WTC11 (cell line): ENCODE results near the gene TMEM132E. TPM values are rescaled to one million over a fixed set of nuclear protein-coding genes. Genes with fewer than 3 reads are reported as not detected.
A peak's percentile ranks its signal among the peaks of the same experiment; 100 is the strongest.
"Not testable (repeated sequence)": the region's sequence is repeated elsewhere in the genome, so short reads cannot be mapped to it uniquely, and the experiment has no call there.

Experiments
- ATAC-seq: fragments of 200-7000 bp; cut with Tn5 transposase; 2 replicates; pipeline ENCODE4 v1.10.0; 2021; ENCODE audit warnings: mild to moderate bottlenecking, moderate library complexity
- CTCF ChIA-PET: fragments of 300-600 bp; sonication (Branson Sonifier 250); formaldehyde crosslinking; loops from one replicate; lab custom pipeline; 2021; ENCODE audit warnings: antibody characterized with exemption; lab: Charles Lee
- POLR2A ChIA-PET: fragments of 350-600 bp; sonication (Branson Sonifier 250); formaldehyde crosslinking; loops from one replicate; lab custom pipeline; 2021; ENCODE audit warnings: antibody characterized with exemption; lab: Charles Lee
- DNase-seq: peaks from one replicate; pipeline ENCODE4 v3.0.0; 2021; ENCODE audit warnings: low spot score
- H3K27ac Mint-ChIP-seq: 2 replicates; pipeline ENCODE4 v1.8.0; 2021; ENCODE audit warnings: mixed read lengths
- H3K27me3 Mint-ChIP-seq: 2 replicates; pipeline ENCODE4 v1.8.0; 2021; ENCODE audit warnings: low read depth, mild to moderate bottlenecking, moderate library complexity, mixed read lengths
- H3K36me3 Mint-ChIP-seq: 2 replicates; pipeline ENCODE4 v1.8.0; 2021; ENCODE audit warnings: mixed read lengths
- H3K4me1 Mint-ChIP-seq: 2 replicates; pipeline ENCODE4 v1.8.0; 2022; ENCODE audit warnings: mixed read lengths
- H3K4me3 Mint-ChIP-seq: 2 replicates; pipeline ENCODE4 v1.8.0; 2021; ENCODE audit warnings: mild to moderate bottlenecking, moderate library complexity, mixed read lengths
- H3K9me3 Mint-ChIP-seq: 2 replicates; pipeline ENCODE4 v1.8.0; 2021; ENCODE audit warnings: mixed read lengths
- CREB1 ChIP-seq: sonication (generic); formaldehyde crosslinking; IDR thresholded peaks from 2 replicates; pipeline ENCODE4 v1.8.0; 2023; ENCODE audit warnings: mild to moderate bottlenecking, missing genetic modification reagents
- ETV6 ChIP-seq: sonication (generic); formaldehyde crosslinking; IDR thresholded peaks from 2 replicates; pipeline ENCODE4 v1.8.1; 2022; ENCODE audit warnings: mild to moderate bottlenecking, missing genetic modification reagents
- HMGA2 ChIP-seq: fragments of 250-450 bp; sonication (Bioruptor Pico); IDR thresholded peaks from 2 replicates; pipeline ENCODE4 v1.4.0; 2021; ENCODE audit warnings: mild to moderate bottlenecking, moderate library complexity
- JUN ChIP-seq: sonication (generic); formaldehyde crosslinking; IDR thresholded peaks from 2 replicates; pipeline ENCODE4 v1.8.0; 2023; ENCODE audit warnings: mild to moderate bottlenecking, missing genetic modification reagents
- NR3C1 ChIP-seq: sonication (generic); formaldehyde crosslinking; conservative IDR thresholded peaks from 2 replicates; pipeline ENCODE4 v1.8.1; 2023; ENCODE audit warnings: low read depth, mild to moderate bottlenecking, missing genetic modification reagents
- OVOL2 ChIP-seq: fragments of 250-450 bp; sonication (Bioruptor Pico); IDR thresholded peaks from 2 replicates; pipeline ENCODE4 v1.9.0; 2021; ENCODE audit warnings: mild to moderate bottlenecking, borderline replicate concordance
- PRRX2 ChIP-seq: fragments of 250-450 bp; sonication (Bioruptor Pico); IDR thresholded peaks from 2 replicates; pipeline ENCODE4 v1.8.0; 2021; ENCODE audit warnings: mild to moderate bottlenecking
- RELA ChIP-seq: sonication (generic); formaldehyde crosslinking; IDR thresholded peaks from 2 replicates; pipeline ENCODE4 v1.8.1; 2022; ENCODE audit warnings: missing genetic modification reagents, mild to moderate bottlenecking, borderline replicate concordance
- SOX15 ChIP-seq: fragments of 250-450 bp; sonication (Bioruptor Pico); IDR thresholded peaks from 2 replicates; pipeline ENCODE4 v1.9.0; 2021; ENCODE audit warnings: mild to moderate bottlenecking
- SP1 ChIP-seq: sonication (generic); formaldehyde crosslinking; conservative IDR thresholded peaks from 2 replicates; pipeline ENCODE4 v1.8.1; 2022; ENCODE audit warnings: missing genetic modification reagents
- TEAD1 ChIP-seq: sonication (generic); formaldehyde crosslinking; IDR thresholded peaks from 2 replicates; pipeline ENCODE4 v1.8.0; 2022; ENCODE audit warnings: mild to moderate bottlenecking, missing genetic modification reagents
- ZNF138 ChIP-seq: sonication (generic); formaldehyde crosslinking; conservative IDR thresholded peaks from 2 replicates; pipeline ENCODE4 v1.8.1; 2022; ENCODE audit warnings: mild to moderate bottlenecking, moderate library complexity, missing genetic modification reagents
- ZNF416 ChIP-seq: fragments of 250-450 bp; sonication (Bioruptor Pico); IDR thresholded peaks from 2 replicates; pipeline ENCODE4 v1.9.0; 2021; ENCODE audit warnings: mild to moderate bottlenecking, inconsistent platforms
- total RNA-seq: library from RNA; stranded (reverse); gene quantifications from 3 replicates; pipeline ENCODE4 v1.2.3, GENCODE V29; 2021
- TF ChIP-seq, protein P1 (sequence below): sonication (generic); formaldehyde crosslinking; IDR thresholded peaks from 2 replicates; pipeline ENCODE4 v1.8.0; 2023; ENCODE audit warnings: missing genetic modification reagents
- TF ChIP-seq, protein P2 (sequence below): sonication (generic); formaldehyde crosslinking; conservative IDR thresholded peaks from 2 replicates; pipeline ENCODE4 v1.8.1; 2022; ENCODE audit warnings: mild to moderate bottlenecking, missing genetic modification reagents
- TF ChIP-seq, protein P3 (sequence below): fragments of 250-450 bp; sonication (Bioruptor Pico); IDR thresholded peaks from 2 replicates; pipeline ENCODE4 v1.8.0; 2021; ENCODE audit warnings: mild to moderate bottlenecking
- TF ChIP-seq, protein P4 (sequence below): sonication (generic); formaldehyde crosslinking; IDR thresholded peaks from 2 replicates; pipeline ENCODE4 v1.8.1; 2022; ENCODE audit warnings: low read depth, mild to moderate bottlenecking, moderate library complexity, missing genetic modification reagents, borderline replicate concordance
- TF ChIP-seq, protein P5 (sequence below): sonication (generic); formaldehyde crosslinking; IDR thresholded peaks from 2 replicates; pipeline ENCODE4 v1.8.1; 2022; ENCODE audit warnings: missing genetic modification reagents, borderline replicate concordance
- TF ChIP-seq, protein P6 (sequence below): fragments of 250-450 bp; sonication (Bioruptor Pico); IDR thresholded peaks from 2 replicates; pipeline ENCODE4 v1.9.0; 2021; ENCODE audit warnings: mild to moderate bottlenecking
- TF ChIP-seq, protein P7 (sequence below): sonication (generic); formaldehyde crosslinking; IDR thresholded peaks from 2 replicates; pipeline ENCODE4 v1.8.1; 2023; ENCODE audit warnings: mild to moderate bottlenecking, missing genetic modification reagents, moderate library complexity
- TF ChIP-seq, protein P8 (sequence below): sonication (generic); formaldehyde crosslinking; IDR thresholded peaks from 2 replicates; pipeline ENCODE4 v1.8.1; 2023; ENCODE audit warnings: mild to moderate bottlenecking, missing genetic modification reagents

The TMEM132E gene
- total RNA-seq, 1 experiment from 2014 or later = 1.2 TPM

DNA sequence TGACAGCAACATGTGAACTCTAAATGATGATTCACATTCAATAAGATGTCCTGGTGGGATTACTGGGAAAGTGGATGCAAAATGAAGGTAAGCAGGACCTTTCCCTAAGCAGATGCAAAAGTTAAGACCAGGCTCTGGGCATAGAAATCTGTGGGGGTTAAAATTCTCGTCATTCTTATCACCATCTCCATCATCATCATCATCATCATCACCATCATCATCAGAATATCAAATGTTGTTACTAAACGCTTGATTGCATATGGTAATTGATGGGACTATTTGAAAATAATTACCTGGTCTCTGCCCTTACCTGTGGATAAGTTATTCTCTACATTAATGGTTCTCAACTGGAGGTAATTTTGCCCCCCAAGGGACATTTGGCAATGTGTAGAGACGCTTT lies 41.9 kb upstream of the TMEM132E start:
- no peaks in the 10 kb centered on the region for H3K4me1 Mint-ChIP-seq

DNA sequence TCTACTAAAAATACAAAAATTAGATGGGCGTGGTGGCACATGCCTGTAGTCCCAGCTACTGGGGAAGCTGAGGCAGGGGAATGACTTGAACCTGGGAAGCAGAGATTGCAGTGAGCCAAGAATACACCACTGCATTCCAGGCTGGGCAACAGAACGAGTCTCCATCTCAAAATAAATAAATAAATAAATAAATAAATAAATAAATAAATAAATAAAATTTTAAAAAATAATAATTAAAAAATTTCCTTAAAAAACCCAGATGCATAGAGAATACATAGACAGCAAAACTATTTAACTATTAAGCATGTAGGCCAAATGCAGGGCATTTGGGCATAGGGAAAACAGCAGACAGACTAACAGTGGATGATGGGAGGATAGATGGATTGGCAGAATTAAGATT lies 40.8 kb upstream of the TMEM132E start:
- H3K27ac Mint-ChIP-seq, CTCF ChIA-PET, H3K4me1 Mint-ChIP-seq, H3K36me3 Mint-ChIP-seq, H3K4me3 Mint-ChIP-seq, ATAC-seq, POLR2A ChIA-PET, H3K9me3 Mint-ChIP-seq, DNase-seq: not testable (repeated sequence)
- H3K27me3 Mint-ChIP-seq = peaks cover 17% of the 10 kb centered on the region
- TF ChIP-seq HMGA2 (CRISPR knock-in tag) = peak; percentile 76; the same call in 1 of the 2 replicates

More for the DNA sequence above, 41.9 kb upstream of the TMEM132E start:
- DNase-seq = no peak
- Mint-ChIP-seq H3K27ac (no peak overlapping the region), H3K4me3 (no peak overlapping the region), H3K27me3 (peaks cover 18% of the 10 kb centered on the region), H3K36me3 (no peaks in the 10 kb centered on the region), H3K9me3 (no peaks in the 10 kb centered on the region)
- TF ChIP-seq, protein P1, sequence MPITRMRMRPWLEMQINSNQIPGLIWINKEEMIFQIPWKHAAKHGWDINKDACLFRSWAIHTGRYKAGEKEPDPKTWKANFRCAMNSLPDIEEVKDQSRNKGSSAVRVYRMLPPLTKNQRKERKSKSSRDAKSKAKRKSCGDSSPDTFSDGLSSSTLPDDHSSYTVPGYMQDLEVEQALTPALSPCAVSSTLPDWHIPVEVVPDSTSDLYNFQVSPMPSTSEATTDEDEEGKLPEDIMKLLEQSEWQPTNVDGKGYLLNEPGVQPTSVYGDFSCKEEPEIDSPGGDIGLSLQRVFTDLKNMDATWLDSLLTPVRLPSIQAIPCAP = no peak
- TF ChIP-seq OVOL2 (no peak), PRRX2 (no peak), CREB1 (CRISPR knock-in tag) (no peak), SP1 (CRISPR knock-in tag) (no peak), ETV6 (CRISPR knock-in tag) (no peak)
- TF ChIP-seq, protein P2, sequence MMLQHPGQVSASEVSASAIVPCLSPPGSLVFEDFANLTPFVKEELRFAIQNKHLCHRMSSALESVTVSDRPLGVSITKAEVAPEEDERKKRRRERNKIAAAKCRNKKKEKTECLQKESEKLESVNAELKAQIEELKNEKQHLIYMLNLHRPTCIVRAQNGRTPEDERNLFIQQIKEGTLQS (CRISPR knock-in tag) = no peak
- TF ChIP-seq, protein P3, sequence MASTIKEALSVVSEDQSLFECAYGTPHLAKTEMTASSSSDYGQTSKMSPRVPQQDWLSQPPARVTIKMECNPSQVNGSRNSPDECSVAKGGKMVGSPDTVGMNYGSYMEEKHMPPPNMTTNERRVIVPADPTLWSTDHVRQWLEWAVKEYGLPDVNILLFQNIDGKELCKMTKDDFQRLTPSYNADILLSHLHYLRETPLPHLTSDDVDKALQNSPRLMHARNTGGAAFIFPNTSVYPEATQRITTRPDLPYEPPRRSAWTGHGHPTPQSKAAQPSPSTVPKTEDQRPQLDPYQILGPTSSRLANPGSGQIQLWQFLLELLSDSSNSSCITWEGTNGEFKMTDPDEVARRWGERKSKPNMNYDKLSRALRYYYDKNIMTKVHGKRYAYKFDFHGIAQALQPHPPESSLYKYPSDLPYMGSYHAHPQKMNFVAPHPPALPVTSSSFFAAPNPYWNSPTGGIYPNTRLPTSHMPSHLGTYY = no peak
- TF ChIP-seq, protein P4, sequence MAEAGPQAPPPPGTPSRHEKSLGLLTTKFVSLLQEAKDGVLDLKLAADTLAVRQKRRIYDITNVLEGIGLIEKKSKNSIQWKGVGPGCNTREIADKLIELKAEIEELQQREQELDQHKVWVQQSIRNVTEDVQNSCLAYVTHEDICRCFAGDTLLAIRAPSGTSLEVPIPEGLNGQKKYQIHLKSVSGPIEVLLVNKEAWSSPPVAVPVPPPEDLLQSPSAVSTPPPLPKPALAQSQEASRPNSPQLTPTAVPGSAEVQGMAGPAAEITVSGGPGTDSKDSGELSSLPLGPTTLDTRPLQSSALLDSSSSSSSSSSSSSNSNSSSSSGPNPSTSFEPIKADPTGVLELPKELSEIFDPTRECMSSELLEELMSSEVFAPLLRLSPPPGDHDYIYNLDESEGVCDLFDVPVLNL (CRISPR knock-in tag) = no peak
- TF ChIP-seq, protein P5, sequence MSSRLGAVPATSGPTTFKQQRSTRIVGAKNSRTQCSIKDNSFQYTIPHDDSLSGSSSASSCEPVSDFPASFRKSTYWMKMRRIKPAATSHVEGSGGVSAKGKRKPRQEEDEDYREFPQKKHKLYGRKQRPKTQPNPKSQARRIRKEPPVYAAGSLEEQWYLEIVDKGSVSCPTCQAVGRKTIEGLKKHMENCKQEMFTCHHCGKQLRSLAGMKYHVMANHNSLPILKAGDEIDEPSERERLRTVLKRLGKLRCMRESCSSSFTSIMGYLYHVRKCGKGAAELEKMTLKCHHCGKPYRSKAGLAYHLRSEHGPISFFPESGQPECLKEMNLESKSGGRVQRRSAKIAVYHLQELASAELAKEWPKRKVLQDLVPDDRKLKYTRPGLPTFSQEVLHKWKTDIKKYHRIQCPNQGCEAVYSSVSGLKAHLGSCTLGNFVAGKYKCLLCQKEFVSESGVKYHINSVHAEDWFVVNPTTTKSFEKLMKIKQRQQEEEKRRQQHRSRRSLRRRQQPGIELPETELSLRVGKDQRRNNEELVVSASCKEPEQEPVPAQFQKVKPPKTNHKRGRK (CRISPR knock-in tag) = no peak
- ATAC-seq = no peak
- ChIA-PET CTCF (no interaction called here), POLR2A (interaction anchor here (0.7 kb wide), 1 partner anchor 121 kb away, joined by 3 read pairs; no protein-coding TSS in a partner anchor)

DNA sequence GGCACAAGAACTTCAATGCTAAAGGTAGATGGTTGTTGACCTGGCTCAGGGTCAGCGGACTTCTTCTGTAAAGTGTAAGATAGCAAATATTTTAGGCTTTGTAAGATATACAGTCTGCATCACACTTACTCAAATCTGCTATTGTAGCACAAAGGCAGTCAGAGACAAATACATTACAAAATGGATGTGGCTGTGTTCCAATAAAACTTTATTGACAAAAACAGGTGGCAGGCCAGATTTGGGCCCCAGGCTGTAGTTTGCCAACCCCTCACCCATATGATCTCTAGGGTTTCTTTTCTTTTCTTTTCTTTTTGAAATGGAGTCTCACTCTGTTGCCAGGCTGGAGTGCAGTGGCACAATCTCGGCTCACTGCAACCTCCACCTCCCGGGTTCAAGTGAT lies 39.5 kb upstream of the TMEM132E start:
- Mint-ChIP-seq H3K9me3 (no peaks in the 10 kb centered on the region), H3K36me3 (no peaks in the 10 kb centered on the region), H3K4me3 (no peak overlapping the region), H3K4me1 (no peaks in the 10 kb centered on the region)
- ChIA-PET CTCF (interaction anchor here (1.0 to 1.1 kb wide), 2 partner anchors 13 to 98 kb away, joined by 3 to 6 read pairs; no protein-coding TSS in a partner anchor), POLR2A (no interaction called here)
- ATAC-seq (no peak), DNase-seq (no peak)
- TF ChIP-seq RELA (CRISPR knock-in tag) (no peak), TEAD1 (no peak), ZNF138 (no peak), ZNF416 (CRISPR knock-in tag) (no peak), SOX15 (CRISPR knock-in tag) (no peak), NR3C1 (CRISPR knock-in tag) (no peak), SP1 (CRISPR knock-in tag) (no peak), JUN (no peak)
- TF ChIP-seq, protein P1 = no peak
- TF ChIP-seq, protein P6, sequence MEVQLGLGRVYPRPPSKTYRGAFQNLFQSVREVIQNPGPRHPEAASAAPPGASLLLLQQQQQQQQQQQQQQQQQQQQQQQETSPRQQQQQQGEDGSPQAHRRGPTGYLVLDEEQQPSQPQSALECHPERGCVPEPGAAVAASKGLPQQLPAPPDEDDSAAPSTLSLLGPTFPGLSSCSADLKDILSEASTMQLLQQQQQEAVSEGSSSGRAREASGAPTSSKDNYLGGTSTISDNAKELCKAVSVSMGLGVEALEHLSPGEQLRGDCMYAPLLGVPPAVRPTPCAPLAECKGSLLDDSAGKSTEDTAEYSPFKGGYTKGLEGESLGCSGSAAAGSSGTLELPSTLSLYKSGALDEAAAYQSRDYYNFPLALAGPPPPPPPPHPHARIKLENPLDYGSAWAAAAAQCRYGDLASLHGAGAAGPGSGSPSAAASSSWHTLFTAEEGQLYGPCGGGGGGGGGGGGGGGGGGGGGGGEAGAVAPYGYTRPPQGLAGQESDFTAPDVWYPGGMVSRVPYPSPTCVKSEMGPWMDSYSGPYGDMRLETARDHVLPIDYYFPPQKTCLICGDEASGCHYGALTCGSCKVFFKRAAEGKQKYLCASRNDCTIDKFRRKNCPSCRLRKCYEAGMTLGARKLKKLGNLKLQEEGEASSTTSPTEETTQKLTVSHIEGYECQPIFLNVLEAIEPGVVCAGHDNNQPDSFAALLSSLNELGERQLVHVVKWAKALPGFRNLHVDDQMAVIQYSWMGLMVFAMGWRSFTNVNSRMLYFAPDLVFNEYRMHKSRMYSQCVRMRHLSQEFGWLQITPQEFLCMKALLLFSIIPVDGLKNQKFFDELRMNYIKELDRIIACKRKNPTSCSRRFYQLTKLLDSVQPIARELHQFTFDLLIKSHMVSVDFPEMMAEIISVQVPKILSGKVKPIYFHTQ (CRISPR knock-in tag) = no peak
- TF ChIP-seq, protein P7, sequence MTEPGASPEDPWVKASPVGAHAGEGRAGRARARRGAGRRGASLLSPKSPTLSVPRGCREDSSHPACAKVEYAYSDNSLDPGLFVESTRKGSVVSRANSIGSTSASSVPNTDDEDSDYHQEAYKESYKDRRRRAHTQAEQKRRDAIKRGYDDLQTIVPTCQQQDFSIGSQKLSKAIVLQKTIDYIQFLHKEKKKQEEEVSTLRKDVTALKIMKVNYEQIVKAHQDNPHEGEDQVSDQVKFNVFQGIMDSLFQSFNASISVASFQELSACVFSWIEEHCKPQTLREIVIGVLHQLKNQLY (CRISPR knock-in tag) = no peak
- TF ChIP-seq, protein P8, sequence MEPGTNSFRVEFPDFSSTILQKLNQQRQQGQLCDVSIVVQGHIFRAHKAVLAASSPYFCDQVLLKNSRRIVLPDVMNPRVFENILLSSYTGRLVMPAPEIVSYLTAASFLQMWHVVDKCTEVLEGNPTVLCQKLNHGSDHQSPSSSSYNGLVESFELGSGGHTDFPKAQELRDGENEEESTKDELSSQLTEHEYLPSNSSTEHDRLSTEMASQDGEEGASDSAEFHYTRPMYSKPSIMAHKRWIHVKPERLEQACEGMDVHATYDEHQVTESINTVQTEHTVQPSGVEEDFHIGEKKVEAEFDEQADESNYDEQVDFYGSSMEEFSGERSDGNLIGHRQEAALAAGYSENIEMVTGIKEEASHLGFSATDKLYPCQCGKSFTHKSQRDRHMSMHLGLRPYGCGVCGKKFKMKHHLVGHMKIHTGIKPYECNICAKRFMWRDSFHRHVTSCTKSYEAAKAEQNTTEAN (CRISPR knock-in tag) = no peak
- TF ChIP-seq, all 79 proteins: peak for 0
- H3K27me3 Mint-ChIP-seq = peaks cover 14% of the 10 kb centered on the region; the same call in 1 of the 2 replicates
- H3K27ac Mint-ChIP-seq = no peak overlapping the region
